Stimulated activated CD8-positive, alpha-beta memory T cell treated with anti-CD3 and anti-CD28 coated beads, Interleukin-15, amount 100 ng/mL, for 1 hour (primary cell): ENCODE data around the gene SETD1A.
"Not testable (repeated sequence)": the region's sequence is repeated elsewhere in the genome, so short reads cannot be mapped to it uniquely, and the experiment has no call there.

Experiments used
- DNase-seq: peaks from one replicate; pipeline ENCODE4 v3.0.0-alpha.2; 2020; ENCODE audit warnings: low read depth

SETD1A gene

DNA sequence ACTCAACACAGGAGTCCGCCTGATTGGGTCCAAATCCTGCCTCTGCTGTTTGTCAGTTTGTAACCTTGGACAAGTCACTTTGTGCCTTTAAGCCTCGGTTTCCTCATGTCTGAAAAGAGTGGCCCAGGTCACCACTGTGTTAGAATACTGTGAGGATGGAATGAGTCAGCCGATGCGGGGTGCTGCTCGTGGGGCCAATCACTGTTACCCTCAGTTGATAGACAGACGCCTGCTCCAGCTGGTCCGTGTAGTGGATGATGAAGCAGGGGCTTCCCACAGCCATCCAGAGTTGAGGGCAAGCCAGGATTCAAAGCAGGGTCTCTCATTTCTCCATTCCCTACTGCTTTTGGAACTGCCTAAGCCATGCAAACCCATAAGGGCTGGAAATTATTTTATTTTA lies 28.4 kb upstream of the SETD1A start:
- no peak for DNase-seq

DNA sequence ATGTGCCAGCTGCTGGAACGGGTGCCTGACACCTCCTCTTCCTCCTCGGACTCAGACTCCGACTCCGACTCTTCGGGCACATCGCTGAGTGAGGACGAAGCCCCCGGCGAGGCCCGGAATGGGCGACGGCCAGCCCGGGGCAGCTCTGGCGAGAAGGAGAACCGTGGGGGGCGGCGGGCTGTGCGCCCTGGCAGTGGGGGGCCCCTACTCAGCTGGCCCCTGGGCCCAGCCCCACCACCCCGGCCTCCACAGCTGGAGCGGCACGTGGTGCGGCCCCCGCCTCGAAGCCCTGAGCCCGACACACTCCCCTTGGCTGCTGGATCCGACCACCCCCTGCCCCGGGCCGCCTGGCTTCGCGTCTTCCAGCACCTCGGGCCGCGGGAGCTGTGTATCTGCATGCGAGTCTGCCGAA lies 27.4 kb upstream of the SETD1A start:
- DNase-seq: no peak

DNA sequence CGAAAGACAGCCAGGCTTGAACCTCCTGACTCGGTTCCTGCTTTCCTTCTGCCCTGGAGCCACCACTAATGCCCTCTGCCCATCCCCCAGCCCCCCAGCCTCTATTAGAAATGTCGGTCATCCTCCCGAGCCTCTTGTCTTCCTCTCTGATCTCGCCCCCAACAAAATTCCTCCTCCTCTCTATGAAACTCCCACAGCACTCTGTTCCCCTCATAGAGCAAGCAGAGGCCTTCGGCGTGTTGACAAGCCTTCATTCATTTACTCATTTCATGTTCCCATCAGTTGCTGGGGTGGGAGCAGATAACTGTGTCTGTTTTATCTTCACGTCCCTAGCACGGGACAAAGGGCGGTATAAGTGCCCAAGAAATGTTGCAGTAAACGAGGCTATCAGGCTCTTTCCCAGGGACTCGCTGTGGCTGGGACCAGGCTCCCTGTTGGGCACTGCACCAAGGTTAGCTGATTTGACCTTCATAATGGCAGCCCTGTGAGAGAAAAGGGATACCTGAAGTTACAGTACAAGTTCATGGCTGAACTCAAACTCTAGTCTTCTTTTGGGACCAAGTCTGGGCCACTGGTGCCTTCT lies 26.4 kb upstream of the SETD1A start:
- DNase-seq: no peak

DNA sequence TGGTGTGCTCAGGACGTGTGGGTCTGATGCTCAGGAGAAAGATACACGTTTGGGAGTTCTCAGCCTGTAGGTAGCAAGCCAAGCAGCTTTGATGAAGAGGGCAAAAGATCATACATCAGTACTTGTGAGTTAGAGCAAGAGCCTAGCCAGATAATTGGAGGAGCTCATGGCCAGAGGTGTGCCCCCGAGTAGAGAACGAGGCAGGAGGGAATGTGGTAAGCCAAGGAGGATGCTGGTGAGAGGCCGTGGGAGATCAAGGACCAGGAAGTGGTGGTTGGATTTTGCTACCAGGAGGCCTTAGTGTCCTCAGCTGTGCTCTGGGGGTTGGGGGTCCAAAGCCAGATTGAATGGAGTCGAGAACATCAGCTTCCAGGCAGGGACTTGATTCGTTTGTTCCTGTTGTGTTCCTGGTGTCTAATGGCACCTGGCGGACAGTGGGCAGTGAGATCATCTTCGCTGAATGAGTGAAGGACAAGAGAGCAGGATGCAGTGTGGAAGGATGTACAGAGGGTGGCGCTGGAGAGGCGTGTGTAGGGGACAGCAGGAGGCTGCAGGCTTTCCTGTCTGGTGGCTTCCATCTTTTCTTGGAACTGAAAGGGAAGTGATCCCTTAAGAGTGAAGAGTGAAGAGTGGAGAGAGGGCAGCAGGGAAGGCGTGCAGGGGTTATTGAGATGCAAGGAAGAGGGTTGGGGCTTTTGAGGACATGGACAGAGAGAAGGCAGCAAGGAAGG lies 22.6 kb upstream of the SETD1A start:
- no peak for DNase-seq

DNA sequence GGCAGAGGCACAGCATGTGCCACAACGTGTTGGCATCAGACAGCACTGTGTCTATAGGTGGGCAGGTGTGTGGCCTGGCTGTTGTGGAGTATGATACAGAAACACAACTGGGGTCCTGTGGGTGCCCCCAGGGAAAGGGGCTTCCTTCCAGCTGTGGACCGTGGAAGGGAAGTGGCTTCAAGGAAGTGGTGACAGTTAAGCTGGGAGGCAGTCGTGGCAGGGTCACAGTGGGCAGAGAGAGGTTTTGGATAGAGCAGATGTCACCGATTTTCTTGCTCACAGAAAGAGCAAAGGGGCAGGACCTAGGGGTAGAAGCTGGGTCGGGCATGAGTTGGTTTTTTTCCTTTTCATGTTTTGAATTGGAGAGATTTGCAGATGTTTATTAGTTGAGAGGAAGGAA lies 19.9 kb upstream of the SETD1A start:
- no peak for DNase-seq

DNA sequence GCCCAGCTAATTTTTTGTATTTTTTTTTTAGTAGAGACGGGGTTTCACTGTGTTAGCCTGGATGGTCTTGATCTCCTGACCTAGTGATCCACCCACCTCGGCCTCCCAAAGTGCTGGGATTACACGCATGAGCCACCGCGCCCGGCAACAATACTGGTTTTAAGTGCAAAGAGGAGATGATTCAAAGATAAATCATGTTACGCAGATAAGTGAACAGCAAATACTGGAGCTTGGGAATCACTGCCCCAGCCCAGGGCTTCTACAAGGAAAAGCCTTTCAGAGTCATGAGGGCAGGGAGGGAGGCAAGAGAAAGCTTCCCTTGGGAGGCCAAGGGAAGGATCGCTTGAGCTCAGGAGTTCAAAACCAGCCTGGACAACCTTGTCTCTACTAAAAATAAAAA lies 18.0 kb upstream of the SETD1A start:
- DNase-seq: not testable (repeated sequence)

DNA sequence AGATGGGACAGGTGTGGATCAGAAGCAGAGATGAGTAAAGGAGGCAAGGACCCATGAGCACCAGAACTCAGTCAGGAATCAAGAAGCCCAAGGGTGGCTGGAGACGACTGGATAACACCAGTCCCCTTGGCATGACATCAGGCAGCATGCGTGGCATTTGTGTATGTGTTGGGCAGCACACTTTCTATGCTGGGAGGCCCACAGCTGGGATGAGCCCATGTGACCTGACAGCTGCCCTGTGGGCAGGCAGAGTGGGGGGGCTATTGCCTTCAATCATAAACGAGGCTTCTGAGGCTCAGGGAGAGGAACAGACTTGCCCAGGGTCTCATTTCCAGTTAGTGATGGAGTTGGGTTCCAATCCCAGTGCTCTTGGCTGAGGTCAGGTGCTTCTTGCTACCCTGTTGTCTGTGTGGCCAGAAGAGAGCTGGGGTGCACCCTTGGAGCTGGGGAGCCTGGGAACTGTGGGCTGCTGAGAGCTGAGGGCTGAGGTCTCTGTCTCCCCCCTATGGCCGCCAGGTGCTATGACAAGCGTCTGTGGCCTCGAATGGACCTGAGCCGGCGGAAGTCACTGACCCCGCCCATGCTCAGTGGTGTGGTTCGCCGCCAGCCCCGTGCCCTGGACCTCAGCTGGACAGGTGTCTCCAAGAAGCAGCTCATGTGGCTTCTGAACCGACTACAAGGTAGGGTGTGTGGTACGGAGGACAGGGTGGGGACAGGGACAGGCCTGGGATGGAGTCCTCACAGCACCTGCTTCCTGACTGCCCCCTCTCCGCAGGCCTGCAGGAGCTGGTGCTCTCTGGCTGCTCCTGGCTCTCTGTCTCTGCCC lies 15.7 kb upstream of the SETD1A start:
- peak; percentile 31 for DNase-seq

DNA sequence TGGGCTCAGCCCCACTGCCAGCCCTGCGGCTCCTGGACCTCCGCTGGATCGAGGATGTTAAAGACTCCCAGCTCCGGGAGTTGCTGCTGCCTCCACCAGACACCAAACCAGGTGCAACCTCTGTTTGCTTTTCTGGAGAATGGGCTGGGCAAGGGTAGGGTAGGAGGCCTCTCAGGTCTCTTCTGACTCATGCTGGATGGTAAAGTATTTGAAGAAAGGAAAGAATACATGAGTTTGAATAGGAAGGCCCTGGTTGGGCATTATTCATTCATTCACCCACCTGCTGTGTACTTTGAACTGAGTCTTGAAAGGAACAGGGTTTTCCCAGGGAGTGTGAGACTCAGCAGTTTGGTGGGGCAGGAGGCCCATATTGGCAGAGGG lies 15.1 kb upstream of the SETD1A start:
- no peak for DNase-seq

DNA sequence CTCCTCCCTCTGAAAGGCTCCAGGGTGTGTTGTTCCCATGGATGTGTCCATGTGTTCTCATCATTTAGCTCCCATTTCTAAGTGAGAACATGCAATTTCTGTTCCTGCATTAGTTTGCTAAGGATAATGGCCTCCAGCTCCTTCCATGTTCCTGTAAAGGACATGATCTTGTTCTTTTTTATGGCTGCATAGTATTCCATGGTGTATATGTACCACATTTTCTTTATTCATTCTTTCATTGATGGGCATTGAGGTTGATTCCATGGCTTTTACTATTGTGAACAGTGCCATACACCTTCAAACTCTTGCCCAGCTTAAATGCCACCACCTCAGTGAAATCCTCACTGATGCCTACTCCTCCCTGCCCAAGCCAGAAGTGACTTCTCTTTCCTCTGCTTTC lies 13.2 kb upstream of the SETD1A start:
- DNase-seq: no peak

DNA sequence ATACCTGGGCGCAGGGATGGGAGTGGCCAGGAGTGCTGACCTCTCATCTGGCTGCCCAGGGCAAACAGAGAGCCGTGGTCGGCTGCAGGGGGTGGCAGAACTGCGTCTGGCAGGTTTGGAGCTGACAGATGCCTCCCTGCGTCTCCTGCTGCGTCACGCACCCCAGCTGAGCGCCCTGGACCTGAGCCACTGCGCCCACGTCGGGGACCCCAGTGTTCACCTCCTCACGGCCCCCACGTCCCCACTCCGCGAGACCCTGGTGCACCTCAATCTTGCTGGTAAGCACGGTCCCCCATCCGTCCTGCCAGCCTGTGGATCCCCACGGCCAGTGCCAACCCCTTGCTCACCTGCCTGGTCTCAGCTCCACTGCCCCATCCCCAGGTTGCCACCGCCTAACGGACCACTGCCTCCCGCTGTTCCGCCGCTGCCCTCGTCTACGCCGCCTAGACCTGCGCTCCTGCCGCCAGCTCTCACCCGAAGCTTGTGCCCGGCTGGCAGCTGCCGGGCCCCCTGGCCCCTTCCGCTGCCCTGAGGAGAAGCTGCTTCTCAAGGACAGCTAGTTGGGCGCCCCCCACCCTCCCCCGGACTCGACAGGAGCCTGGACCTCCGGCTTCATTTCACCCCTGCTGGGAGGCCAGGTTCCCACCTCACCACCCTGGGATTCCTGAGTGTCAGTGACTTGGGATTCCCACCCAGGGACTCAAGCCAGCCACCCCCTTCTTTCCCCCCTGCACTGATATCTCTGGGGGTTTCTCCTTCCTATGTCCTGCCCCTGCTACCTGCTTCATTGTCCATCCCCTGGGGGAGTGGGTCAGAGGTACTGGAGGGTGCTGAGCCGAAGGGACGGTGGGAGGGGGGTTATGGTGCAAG lies 10.6 kb upstream of the SETD1A start:
- DNase-seq: no peak

DNA sequence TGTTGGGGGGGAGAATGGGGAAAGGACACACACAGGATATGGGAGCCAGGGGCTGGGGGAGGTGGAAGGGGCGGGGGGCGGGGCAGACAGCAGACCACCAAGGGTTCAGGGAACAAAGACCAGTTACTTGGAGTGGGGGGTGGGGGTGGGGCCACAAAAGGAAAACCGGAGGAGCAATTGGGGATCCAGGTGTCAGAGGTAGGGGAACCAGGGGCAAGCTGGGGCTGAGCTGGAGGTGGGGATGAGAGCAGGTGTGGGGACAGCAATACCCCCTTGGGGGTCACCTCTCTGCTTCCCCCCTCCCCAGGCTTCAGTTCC lies 10.1 kb upstream of the SETD1A start:
- no peak for DNase-seq

DNA sequence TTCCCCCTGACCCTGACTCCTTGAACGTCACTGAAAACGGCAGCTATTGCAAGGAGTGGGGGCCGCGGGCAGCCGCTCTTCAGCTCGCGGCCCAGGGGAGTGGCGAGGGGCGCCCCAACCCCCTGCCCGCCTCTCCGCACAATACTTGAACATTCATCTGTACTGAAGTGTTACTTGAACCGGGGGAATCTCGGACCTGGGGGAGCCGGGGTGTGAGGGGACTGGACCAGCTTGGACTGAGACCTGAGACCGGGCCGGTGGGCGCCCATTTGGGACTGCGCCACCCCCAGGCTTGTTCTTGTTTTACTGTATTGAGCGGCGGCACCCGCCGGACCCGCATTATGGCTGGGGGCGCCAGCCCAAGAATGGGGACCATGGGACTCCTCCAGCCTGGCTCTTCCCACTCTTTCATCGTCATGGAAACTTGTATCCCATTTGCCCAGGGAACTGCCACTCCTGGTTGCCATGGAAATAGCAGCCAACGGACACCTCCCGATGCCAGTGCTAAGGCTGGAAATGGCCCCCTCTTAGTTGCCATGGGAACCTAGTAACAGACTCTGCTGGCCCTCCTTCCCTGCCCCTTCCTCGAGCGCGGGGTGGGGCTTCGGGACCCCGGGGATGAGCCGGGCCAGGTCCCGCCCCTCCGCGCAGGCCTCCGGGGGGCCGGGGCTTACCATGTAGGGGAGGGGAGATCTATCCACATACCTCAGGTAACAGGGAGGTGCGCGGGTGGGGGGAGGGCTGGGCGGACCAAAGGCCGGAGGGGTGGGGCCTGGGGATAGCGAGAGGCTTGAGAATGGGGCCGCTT lies 9.5 kb upstream of the SETD1A start:
- no peak for DNase-seq

DNA sequence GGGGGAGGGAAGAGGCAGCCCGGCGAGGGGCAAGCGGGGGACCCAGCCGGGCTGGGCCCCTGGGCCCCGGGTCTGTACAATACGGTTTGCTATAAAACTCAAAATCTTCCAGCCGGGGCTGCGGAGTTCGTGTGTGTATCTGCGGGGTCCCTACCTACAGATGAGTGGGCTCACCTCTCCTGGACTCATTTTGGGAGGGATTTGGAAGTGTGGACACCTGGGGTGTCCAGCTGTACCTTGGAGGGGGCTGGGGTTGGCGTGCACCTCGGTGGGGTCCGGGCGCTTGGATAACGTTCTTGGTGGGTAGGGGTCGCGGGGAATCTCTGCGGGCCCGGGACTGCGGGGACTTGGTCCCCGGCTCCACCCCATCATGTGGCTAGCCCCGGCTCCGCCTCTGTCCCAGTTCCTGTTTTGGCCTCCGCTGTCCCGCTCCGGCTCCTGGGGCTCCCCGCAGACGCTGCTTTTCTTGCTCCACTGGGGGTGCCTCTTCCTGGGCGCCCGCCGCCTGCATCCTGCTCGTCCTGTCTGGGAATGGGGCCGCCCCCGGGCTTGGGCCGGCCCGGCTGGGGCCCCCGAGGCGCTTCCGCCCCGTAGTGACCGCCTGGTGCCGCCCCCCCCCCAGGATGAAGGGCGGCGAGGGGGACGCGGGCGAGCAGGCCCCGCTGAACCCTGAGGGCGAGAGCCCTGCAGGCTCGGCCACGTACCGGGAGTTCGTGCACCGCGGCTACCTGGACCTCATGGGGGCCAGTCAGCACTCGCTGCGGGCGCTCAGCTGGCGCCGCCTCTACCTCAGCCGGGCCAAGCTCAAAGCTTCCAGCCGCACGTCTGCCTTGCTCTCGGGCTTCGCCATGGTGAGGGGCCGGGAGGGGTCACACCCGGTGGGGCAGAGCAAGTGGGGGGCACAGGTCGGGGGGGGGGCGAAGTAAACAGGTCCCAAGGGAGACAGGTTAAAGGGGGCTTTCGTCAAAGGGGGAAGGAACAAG lies 8.6 kb upstream of the SETD1A start, which contains the start of gene ORAI3:
ORAI3 (plus strand) TSS at position 402 of the 983 bp plus-strand sequence; CDS start at position 624, 222 bp downstream.
- DNase-seq: no peak

DNA sequence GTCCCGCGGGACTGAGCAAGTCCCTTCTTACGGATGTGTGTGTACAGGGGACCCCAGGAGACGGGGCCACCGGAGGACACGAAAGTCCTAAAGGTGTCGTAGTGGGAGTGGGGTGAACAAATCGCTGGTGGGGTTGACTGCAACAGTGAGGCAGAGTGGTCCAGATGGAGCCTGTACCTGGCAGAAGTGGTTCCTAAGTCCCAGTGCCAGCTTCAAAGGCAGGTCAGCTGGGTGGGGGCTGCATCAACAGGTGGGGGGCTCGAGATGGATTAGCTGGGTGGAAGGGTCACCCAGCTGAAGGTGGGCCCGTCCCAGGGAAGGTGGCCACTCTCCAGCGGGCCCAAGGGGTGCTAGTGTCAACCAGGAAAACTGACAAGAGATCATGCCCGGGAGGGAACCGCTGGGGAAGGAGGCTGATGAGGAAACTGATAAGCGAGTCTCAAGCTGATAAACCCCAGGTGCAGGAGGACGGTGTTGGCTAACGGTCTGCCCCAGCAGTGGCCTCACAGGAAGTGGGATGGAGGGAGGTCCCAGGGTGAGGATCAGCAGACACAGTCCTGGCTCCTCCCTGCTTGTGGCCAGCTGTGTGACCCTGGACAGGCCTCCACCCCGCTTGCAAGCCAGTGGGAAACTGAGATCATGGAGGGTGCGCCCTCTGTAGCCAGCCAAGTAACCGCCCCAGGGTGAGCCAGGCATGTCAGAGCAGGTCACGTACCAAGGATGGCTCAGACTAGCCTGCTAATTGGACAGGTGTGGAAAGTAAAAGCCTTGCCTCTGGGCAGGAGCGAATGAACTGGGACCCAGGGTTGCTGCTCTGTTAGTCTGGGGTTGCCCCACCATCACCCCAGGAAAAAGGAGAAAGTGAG lies 7.7 kb upstream of the SETD1A start:
- DNase-seq: no peak

DNA sequence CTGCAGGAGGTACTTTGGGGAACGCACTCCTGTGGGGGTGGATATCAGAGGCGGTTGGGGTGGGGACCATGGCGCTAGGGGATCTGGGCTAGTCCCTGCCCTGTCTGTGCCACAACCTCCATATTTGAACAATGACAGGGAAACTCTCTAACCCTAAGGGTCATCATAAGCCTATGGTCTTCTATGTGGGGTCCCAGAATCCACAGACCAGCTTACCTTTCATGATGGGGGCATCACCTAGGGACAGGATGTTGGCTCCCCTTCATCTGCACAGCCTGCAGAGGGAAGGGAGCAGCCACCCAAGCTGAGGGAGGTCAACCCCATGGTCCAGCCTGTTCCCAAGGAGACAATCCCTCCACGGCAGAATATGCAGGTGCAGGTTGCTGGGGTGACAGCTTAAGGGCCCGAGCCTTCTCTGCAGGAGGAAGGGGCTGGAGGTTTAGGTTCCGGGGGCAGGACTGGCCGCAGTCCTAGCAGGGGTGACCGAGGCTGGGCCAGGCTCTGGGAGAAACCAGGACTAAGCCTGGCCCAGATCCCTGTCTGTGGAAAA lies 7.0 kb upstream of the SETD1A start:
- DNase-seq: no peak

DNA sequence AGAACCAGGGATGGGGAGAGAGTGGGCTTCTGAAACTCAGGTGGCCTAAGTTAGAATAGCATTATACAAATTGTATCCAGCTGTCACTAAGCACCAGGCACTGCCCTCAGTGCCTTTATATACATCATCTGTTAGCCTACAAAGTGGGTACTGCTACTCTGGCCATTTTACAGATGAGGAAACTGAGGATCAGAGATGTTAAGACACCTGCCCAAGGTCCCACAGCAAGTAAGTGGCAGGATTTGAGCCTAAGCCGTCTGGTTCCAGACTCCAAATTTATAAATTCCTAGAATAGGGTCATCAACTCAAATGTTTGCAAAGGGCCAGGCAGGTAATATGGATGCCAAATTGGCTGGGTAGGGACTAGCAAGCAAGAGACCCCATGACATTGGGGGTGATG lies 6.4 kb upstream of the SETD1A start:
- no peak for DNase-seq

DNA sequence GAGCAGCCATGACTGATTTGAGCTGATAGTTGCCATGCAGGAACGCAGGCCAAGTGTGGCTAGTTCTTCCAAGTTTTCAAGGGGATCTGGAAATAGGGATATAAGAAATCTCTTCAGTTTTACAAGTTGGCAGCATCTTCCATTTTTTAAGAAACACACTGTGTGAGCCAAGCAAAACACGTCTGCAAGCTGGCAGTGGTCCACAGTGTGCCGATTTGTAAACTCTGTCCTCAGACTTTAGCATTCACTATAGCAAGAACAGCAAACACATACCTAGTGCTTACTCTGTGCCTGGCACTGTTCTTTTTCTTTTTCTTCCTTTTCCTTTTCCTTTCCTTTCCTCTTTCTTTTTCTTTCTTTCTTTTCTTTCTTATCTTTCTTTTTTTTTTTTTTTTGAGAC lies 5.8 kb upstream of the SETD1A start:
- DNase-seq: no peak

DNA sequence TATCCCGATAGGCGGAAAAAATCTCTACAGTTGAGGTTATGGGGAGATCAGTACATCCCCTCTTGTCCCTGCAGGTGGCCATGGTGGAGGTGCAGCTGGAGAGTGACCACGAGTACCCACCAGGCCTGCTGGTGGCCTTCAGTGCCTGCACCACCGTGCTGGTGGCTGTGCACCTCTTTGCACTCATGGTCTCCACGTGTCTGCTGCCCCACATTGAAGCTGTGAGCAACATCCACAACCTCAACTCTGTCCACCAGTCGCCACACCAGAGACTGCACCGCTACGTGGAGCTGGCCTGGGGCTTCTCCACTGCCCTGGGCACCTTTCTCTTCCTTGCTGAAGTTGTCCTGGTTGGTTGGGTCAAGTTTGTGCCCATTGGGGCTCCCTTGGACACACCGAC lies 4.4 kb upstream of the SETD1A start:
- no peak for DNase-seq
